Hematopoietic multipotent progenitor cell (in vitro differentiated cells): ENCODE results near the gene MPPED1. TPM values are rescaled to one million over a fixed set of nuclear protein-coding genes. Genes with fewer than 3 reads are reported as not detected.

Experiments
- DNase-seq, 3 donors: peaks; one replicate each; pipeline ENCODE4 v3.0.0-alpha.2; 2011 to 2015; ENCODE audit warnings: low read depth in 2 of 3, low spot score in 2 of 3
- total RNA-seq: library from RNA; depleted of rRNA; stranded (reverse); fragments of >200 nt; gene quantifications from one replicate; pipeline ENCODE4 v1.2.3, GENCODE V29; 2012

The MPPED1 gene
- total RNA-seq, 1 donor, result under 0.01 TPM

GRCh38 chr22:43514476-43515157, 102.8 kb downstream of the MPPED1 start:
- DNase-seq, result no peak

GRCh38 chr22:43515411-43515810, 103.6 kb downstream of the MPPED1 start:
- DNase-seq, result no peak

GRCh38 chr22:43515902-43516301, 104.1 kb downstream of the MPPED1 start:
- DNase-seq, result no peak

- no peak for DNase-seq
Observed at GRCh38 chr22:43516386-43516785, 104.6 kb downstream of the MPPED1 start.

GRCh38 chr22:43516996-43517635, 105.3 kb downstream of the MPPED1 start:
- DNase-seq, result no peak

- DNase-seq, result no peak
Observed at GRCh38 chr22:43520632-43521039, 108.8 kb downstream of the MPPED1 start.

- DNase-seq, result no peak
Observed at GRCh38 chr22:43521716-43522115, 109.9 kb downstream of the MPPED1 start.

- DNase-seq, result no peak
Observed at GRCh38 chr22:43526117-43526655, 114.4 kb downstream of the MPPED1 start.

- no peak for DNase-seq
Observed at GRCh38 chr22:43526946-43527345, 115.1 kb downstream of the MPPED1 start.

- no peak for DNase-seq
Observed at GRCh38 chr22:43528601-43529360, 117.0 kb downstream of the MPPED1 start.

GRCh38 chr22:43529461-43529860, 117.6 kb downstream of the MPPED1 start:
- no peak for DNase-seq

- no peak for DNase-seq
Observed at GRCh38 chr22:43529934-43530333, 118.1 kb downstream of the MPPED1 start.

GRCh38 chr22:43530349-43531201, 118.8 kb downstream of the MPPED1 start:
- no peak for DNase-seq

GRCh38 chr22:43531651-43532050, 119.8 kb downstream of the MPPED1 start:
- DNase-seq, result no peak

- DNase-seq, result no peak
Observed at GRCh38 chr22:43532301-43533155, 120.7 kb downstream of the MPPED1 start.

- DNase-seq, result no peak
Observed at GRCh38 chr22:43533156-43533530, 121.3 kb downstream of the MPPED1 start.

GRCh38 chr22:43533656-43534428, 122.0 kb downstream of the MPPED1 start:
- DNase-seq, result no peak

GRCh38 chr22:43534916-43535315, 123.1 kb downstream of the MPPED1 start:
- no peak for DNase-seq

GRCh38 chr22:43535336-43535735, 123.5 kb downstream of the MPPED1 start:
- no peak for DNase-seq
